Left ventricle myocardium inferior (tissue), 1 donor: Measurements from ENCODE around the gene ENTR1. TPM values are rescaled to one million over a fixed set of nuclear protein-coding genes. Genes with fewer than 3 reads are reported as not detected.
A peak's percentile ranks its signal among the peaks of the same experiment; 100 is the strongest.

Source experiments
- DNase-seq: peaks from one replicate; pipeline ENCODE4 v3.0.0-alpha.2; 2020
- H3K27ac ChIP-seq: fragments of 200-600 bp; replicated peaks from 2 replicates; pipeline ENCODE4 v1.8.0; 2021
- H3K27me3 ChIP-seq: fragments of 200-600 bp; 2 replicates; pipeline ENCODE4 v1.8.0; 2021; ENCODE audit warnings: low read depth
- H3K36me3 ChIP-seq: fragments of 200-600 bp; 2 replicates; pipeline ENCODE4 v1.8.0; 2021
- H3K4me1 ChIP-seq: fragments of 200-600 bp; 2 replicates; pipeline ENCODE4 v1.8.0; 2021
- H3K4me3 ChIP-seq: fragments of 200-600 bp; 2 replicates; pipeline ENCODE4 v1.8.0; 2021; ENCODE audit warnings: mild to moderate bottlenecking, moderate library complexity
- H3K9me3 ChIP-seq: fragments of 200-600 bp; replicated peaks from 2 replicates; pipeline ENCODE4 v1.8.0; 2021
- CTCF ChIP-seq: fragments of 200-600 bp; IDR thresholded peaks from 2 replicates; pipeline ENCODE4 v1.8.0; 2021; ENCODE audit warnings: antibody characterized with exemption, mild to moderate bottlenecking, borderline replicate concordance
- intact Hi-C: fragments of 100-400 bp; cut with micrococcal nuclease; formaldehyde crosslinking; loops from one replicate; pipeline ENCODE4 v1.11.0; 2022
- total RNA-seq: library from RNA; stranded (reverse); fragmentation: NEBNext Ultra II Directional; extraction: Animal tissue kit (Norgen Biotek cat#: 25700); gene quantifications from one replicate; pipeline ENCODE4 v1.2.1, GENCODE V29; 2021
- donor health status: DM: no; HTN: yes; CAD: no; lungs with severe emphysema.

The ENTR1 gene
- total RNA-seq, 1 donor from 2014 or later = 20.1 TPM

- TF ChIP-seq CTCF = no peak
- DNase-seq = no peak
- Histone ChIP-seq H3K4me3 (peak overlapping the region; percentile 98), H3K4me1 (peaks cover 50% of the 10 kb centered on the region), H3K27me3 (no peaks in the 10 kb centered on the region), H3K9me3 (no peaks in the 10 kb centered on the region), H3K36me3 (peaks cover 39% of the 10 kb centered on the region), H3K27ac (peak overlapping the region; percentile 91)
- intact Hi-C loops = no loop called here
Measured at GRCh38 chr9:136437839-136438547, 27.6 kb upstream of the ENTR1 start.

- TF ChIP-seq CTCF = no peak
- intact Hi-C loops = no loop called here
- Histone ChIP-seq H3K4me3 (peak overlapping the region; percentile 98), H3K27ac (no peak overlapping the region), H3K9me3 (no peaks in the 10 kb centered on the region), H3K36me3 (peaks cover 39% of the 10 kb centered on the region), H3K27me3 (no peaks in the 10 kb centered on the region), H3K4me1 (peaks cover 50% of the 10 kb centered on the region)
- no peak for DNase-seq
Measured at GRCh38 chr9:136437430-136437829, 27.0 kb upstream of the ENTR1 start.

- intact Hi-C loops = no loop called here
- Histone ChIP-seq H3K27ac (no peak overlapping the region), H3K9me3 (no peaks in the 10 kb centered on the region), H3K36me3 (peaks cover 33% of the 10 kb centered on the region), H3K4me3 (no peak overlapping the region), H3K4me1 (peaks cover 50% of the 10 kb centered on the region), H3K27me3 (no peaks in the 10 kb centered on the region)
- TF ChIP-seq CTCF = no peak
- DNase-seq = no peak
Measured at GRCh38 chr9:136436055-136436634, 25.7 kb upstream of the ENTR1 start.

GRCh38 chr9:136434580-136435169 is 24.3 kb upstream of the ENTR1 start:
- Histone ChIP-seq H3K4me1 (peaks cover 48% of the 10 kb centered on the region), H3K36me3 (peaks cover 39% of the 10 kb centered on the region)

More at GRCh38 chr9:136434580-136435169, 24.3 kb upstream of the ENTR1 start:
- intact Hi-C loops = no loop called here
- H3K9me3 ChIP-seq = no peaks in the 10 kb centered on the region
- H3K27ac ChIP-seq = no peak overlapping the region
- no peak overlapping the region for H3K4me3 ChIP-seq
- no peak for DNase-seq
- no peak for TF ChIP-seq CTCF
- H3K27me3 ChIP-seq = no peaks in the 10 kb centered on the region
